Measurements from ENCODE around the gene PILRA. TPM values are rescaled to one million over a fixed set of nuclear protein-coding genes. Genes with fewer than 3 reads are reported as not detected.

The PILRA gene
- total and polyA plus RNA-seq, 2 of the 13 experiments (the other 11 are each of a cell fraction or from before 2014, with no cell fraction given), result 0.13 to 1.3 TPM

DNA sequence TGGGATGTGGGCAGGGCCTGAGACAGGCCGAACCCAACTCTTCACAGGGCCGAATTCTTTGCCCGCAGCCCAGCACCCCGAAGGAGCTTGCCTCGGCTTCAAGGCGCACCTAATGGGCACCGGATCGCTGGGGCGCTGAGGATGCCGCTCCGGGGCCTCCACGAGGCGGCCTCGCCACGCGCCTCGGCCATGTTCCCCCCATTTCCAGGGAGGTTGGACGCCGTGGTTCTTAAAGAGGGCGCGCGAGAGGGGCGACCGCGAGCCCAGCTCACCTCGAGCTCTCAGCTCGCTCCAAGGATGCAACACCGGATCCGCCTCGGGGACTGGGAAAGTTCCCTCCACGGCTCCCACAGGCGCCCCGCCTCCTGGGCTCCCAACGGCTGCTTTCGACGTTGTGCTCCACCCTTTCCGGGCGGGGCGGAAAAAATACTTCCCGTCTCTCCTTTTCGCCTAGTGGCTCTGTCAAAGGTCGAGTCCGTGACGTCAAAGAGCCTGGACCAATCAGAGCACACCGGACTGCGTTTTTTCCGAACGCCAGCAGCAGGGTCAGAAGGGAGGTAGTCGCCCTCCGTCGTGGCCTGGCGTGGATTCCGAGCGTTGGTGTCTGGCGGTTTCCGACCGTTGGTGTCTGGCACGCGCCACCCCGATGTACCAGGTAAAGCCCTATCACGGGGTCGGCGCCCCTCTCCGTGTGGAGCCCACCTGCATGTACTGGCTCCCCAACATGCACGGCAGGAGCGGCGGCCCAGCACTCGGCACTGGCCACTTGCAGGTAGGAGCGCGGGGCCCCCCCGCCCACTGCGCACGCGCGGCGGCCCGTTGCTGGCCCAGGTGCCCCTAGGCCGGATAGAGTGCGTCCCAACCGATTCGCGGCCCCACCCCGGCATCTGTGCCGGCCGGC is 37.5 kb upstream of the PILRA start (continued):
- TF ChIP-seq ZNF501 (CRISPR knock-in tag; IDR thresholded peaks at IDR 0.05) (peak; percentile 91), ZNF749 (CRISPR knock-in tag; IDR thresholded peaks at IDR 0.05; ENCODE audit: borderline replicate concordance) (peak; percentile 51; the same call in 1 of the 2 replicates), ZNF552 (CRISPR knock-in tag; IDR thresholded peaks at IDR 0.05; ENCODE audit: borderline replicate concordance) (peak; percentile 61; the same call in 1 of the 2 replicates), NFYB (CRISPR knock-in tag; IDR thresholded peaks at IDR 0.05) (peak; percentile 94), MEF2D (CRISPR knock-in tag; IDR thresholded peaks at IDR 0.05) (peak; percentile 83), CAMTA2 (CRISPR knock-in tag; IDR thresholded peaks at IDR 0.05; ENCODE audit: borderline replicate concordance) (0 out of 2 replicates have a peak, but pooled peaks have one; percentile 39), HNRNPLL (IDR thresholded peaks at IDR 0.05; ENCODE audit: low read depth, low read length, poor library complexity, severe bottlenecking) (peak; percentile 73), BCL3 (CRISPR knock-in tag; IDR thresholded peaks at IDR 0.05) (peak; percentile 92), NR2F1 (CRISPR knock-in tag; IDR thresholded peaks at IDR 0.05) (peak in 1 of 2 experiments; percentile 50; a peak in 1 of 4 replicates), CREB1 (IDR thresholded peaks at IDR 0.05) (peak; percentile 96), CREB1 (CRISPR knock-in tag; IDR thresholded peaks at IDR 0.05) (peak; percentile 93), ZNF160 (CRISPR knock-in tag; IDR thresholded peaks at IDR 0.05) (0 out of 2 replicates have a peak, but pooled peaks have one; percentile 71), ZNF205 (CRISPR knock-in tag; IDR thresholded peaks at IDR 0.05) (peak; percentile 19; the same call in 1 of the 2 replicates), PCBP1 (IDR thresholded peaks at IDR 0.05; ENCODE audit: borderline replicate concordance, low read depth, low read length) (0 out of 2 replicates have a peak, but pooled peaks have one; percentile 25), NAIF1 (CRISPR knock-in tag; IDR thresholded peaks at IDR 0.05; ENCODE audit: borderline replicate concordance) (peak; percentile 76), FOXJ3 (CRISPR knock-in tag; IDR thresholded peaks at IDR 0.05; ENCODE audit: borderline replicate concordance) (peak; percentile 49; the same call in 1 of the 2 replicates), ZNF549 (CRISPR knock-in tag; IDR thresholded peaks at IDR 0.05) (peak; percentile 63; the same call in 1 of the 2 replicates)
- TF ChIP-seq, protein P1, sequence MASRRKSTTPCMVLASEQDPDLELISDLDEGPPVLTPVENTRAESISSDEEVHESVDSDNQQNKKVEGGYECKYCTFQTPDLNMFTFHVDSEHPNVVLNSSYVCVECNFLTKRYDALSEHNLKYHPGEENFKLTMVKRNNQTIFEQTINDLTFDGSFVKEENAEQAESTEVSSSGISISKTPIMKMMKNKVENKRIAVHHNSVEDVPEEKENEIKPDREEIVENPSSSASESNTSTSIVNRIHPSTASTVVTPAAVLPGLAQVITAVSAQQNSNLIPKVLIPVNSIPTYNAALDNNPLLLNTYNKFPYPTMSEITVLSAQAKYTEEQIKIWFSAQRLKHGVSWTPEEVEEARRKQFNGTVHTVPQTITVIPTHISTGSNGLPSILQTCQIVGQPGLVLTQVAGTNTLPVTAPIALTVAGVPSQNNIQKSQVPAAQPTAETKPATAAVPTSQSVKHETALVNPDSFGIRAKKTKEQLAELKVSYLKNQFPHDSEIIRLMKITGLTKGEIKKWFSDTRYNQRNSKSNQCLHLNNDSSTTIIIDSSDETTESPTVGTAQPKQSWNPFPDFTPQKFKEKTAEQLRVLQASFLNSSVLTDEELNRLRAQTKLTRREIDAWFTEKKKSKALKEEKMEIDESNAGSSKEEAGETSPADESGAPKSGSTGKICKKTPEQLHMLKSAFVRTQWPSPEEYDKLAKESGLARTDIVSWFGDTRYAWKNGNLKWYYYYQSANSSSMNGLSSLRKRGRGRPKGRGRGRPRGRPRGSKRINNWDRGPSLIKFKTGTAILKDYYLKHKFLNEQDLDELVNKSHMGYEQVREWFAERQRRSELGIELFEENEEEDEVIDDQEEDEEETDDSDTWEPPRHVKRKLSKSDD (CRISPR knock-in tag; IDR thresholded peaks at IDR 0.05; ENCODE audit: low read depth), result peak; percentile 59; the same call in 1 of the 2 replicates
- TF ChIP-seq, protein P2, sequence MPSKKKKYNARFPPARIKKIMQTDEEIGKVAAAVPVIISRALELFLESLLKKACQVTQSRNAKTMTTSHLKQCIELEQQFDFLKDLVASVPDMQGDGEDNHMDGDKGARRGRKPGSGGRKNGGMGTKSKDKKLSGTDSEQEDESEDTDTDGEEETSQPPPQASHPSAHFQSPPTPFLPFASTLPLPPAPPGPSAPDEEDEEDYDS (CRISPR knock-in tag; IDR thresholded peaks at IDR 0.05), result peak; percentile 87
- TF ChIP-seq, protein P3, sequence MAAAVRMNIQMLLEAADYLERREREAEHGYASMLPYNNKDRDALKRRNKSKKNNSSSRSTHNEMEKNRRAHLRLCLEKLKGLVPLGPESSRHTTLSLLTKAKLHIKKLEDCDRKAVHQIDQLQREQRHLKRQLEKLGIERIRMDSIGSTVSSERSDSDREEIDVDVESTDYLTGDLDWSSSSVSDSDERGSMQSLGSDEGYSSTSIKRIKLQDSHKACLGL (CRISPR knock-in tag; IDR thresholded peaks at IDR 0.05), result peak; percentile 75; the same call in 1 of the 2 replicates
- TF ChIP-seq, protein P4, sequence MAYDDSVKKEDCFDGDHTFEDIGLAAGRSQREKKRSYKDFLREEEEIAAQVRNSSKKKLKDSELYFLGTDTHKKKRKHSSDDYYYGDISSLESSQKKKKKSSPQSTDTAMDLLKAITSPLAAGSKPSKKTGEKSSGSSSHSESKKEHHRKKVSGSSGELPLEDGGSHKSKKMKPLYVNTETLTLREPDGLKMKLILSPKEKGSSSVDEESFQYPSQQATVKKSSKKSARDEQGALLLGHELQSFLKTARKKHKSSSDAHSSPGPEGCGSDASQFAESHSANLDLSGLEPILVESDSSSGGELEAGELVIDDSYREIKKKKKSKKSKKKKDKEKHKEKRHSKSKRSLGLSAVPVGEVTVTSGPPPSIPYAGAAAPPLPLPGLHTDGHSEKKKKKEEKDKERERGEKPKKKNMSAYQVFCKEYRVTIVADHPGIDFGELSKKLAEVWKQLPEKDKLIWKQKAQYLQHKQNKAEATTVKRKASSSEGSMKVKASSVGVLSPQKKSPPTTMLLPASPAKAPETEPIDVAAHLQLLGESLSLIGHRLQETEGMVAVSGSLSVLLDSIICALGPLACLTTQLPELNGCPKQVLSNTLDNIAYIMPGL (CRISPR knock-in tag; IDR thresholded peaks at IDR 0.05; ENCODE audit: borderline replicate concordance in 1 of 2, low read depth in 1 of 2), result peak; percentile 37 to 69; a peak in 2 of 4 replicates

Data from HepG2 (cell line).